SU-DHL-6 (cell line): ENCODE data around the gene NFKBIE.

ENCODE experiments used
- CTCF ChIP-seq: fragments of 200-600 bp; sonication (generic); IDR thresholded peaks from one replicate; pipeline ENCODE4 v1.5.1; 2017; ENCODE audit warnings: antibody characterized with exemption, mild to moderate bottlenecking, low read length, moderate library complexity; ENCODE audit not compliant: insufficient read depth, poor library complexity, severe bottlenecking
- EZH2phosphoT487 ChIP-seq: fragments of 200-600 bp; sonication (generic), shearing (Covaris generic); conservative IDR thresholded peaks from 2 replicates; pipeline ENCODE4 v1.6.1; 2018; ENCODE audit warnings: mild to moderate bottlenecking, antibody characterized with exemption, low read length, moderate library complexity, mixed read lengths

GRCh38 chr6:44278315-44278714 lies 13.0 kb upstream of the NFKBIE start:
- TF ChIP-seq CTCF, result no peak
- no peak for TF ChIP-seq EZH2phosphoT487
